Measurements from ENCODE around the gene IPO5. TPM values are rescaled to one million over a fixed set of nuclear protein-coding genes. Genes with fewer than 3 reads are reported as not detected.
"Not testable (repeated sequence)": the region's sequence is repeated elsewhere in the genome, so short reads cannot be mapped to it uniquely, and the experiment has no call there.

IPO5 gene
- total and polyA plus RNA-seq, 7 experiments from 2014 or later, result 32.2 to 115 (median 75.9) TPM

DNA sequence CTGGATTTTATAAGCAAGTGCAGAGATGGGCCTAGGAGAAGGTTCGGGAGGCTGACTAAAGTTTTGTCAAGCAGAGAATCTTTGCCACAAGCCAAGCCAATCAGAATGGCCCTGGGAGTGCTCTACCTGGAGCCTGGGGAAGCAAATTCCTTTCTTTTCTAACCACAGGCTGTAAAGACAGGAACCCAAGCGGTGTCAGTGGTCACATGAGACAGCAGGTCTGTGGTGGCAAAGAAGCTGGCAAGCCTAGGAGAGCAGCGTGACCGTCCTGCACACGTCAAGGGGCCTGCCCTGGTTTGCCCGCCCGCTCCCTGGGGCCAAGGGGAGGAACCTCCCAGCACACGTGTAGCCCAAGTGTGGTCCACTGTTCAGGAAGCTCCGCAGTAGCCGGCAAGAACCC is 90.8 kb downstream of the IPO5 start:
- H3K36me3 Mint-ChIP-seq, result no peaks in the 10 kb centered on the region
- no peak overlapping the region for H3K4me3 Mint-ChIP-seq
- Histone ChIP-seq H3K27me3 (ENCODE audit: control insufficient read depth in 2 of 2, insufficient read depth in 2 of 2, low read length in 2 of 2) (no peaks in the 10 kb centered on the region), H3K9me3 (ENCODE audit: control insufficient read depth in 2 of 3, low read length in 3 of 3) (no peaks in the 10 kb centered on the region), H3K4me3 (ENCODE audit: low read length) (no peak overlapping the region), H3K36me3 (ENCODE audit: control insufficient read depth in 2 of 3, insufficient read depth in 3 of 3, low read length in 3 of 3) (no peaks in the 10 kb centered on the region), H3K27ac (ENCODE audit: low read depth, low read length) (no peak overlapping the region), H3K4me1 (ENCODE audit: control insufficient read depth in 2 of 2, insufficient read depth in 2 of 2, low read length in 2 of 2) (no peaks in the 10 kb centered on the region)
- no peaks in the 10 kb centered on the region for H3K4me1 Mint-ChIP-seq
- CTCF ChIA-PET, result no interaction called here
- DNase-seq (no peak), ATAC-seq (no peak)
- intact Hi-C loops (cut with micrococcal nuclease), result no loop called here
- peaks cover 0 to 2% (median 0%) of the 10 kb centered on the region in 11 donors for H3K9me3 Mint-ChIP-seq
- H3K27me3 Mint-ChIP-seq, result peaks cover 0 to 15% (median 7%) of the 10 kb centered on the region in 5 donors
- H3K27ac Mint-ChIP-seq, result no peak overlapping the region
- POLR2A ChIA-PET, result no interaction called here

GRCh38 chr13:98047785-98048184 is 94.3 kb downstream of the IPO5 start:
- H3K27me3 Mint-ChIP-seq, result peaks cover 0 to 10% (median 5%) of the 10 kb centered on the region in 5 donors
- H3K4me3 ChIP-seq (ENCODE audit: low read length); H3K27me3 ChIP-seq (ENCODE audit: control insufficient read depth in 2 of 2, insufficient read depth in 2 of 2, low read length in 2 of 2); DNase-seq; POLR2A ChIA-PET; intact Hi-C loops (cut with micrococcal nuclease); H3K9me3 ChIP-seq (ENCODE audit: control insufficient read depth in 2 of 3, low read length in 3 of 3); H3K4me1 ChIP-seq (ENCODE audit: control insufficient read depth in 2 of 2, insufficient read depth in 2 of 2, low read length in 2 of 2); H3K27ac ChIP-seq (ENCODE audit: low read depth, low read length); H3K4me1 Mint-ChIP-seq; H3K9me3 Mint-ChIP-seq; CTCF ChIA-PET; H3K36me3 ChIP-seq (ENCODE audit: control insufficient read depth in 2 of 3, insufficient read depth in 3 of 3, low read length in 3 of 3); H3K27ac Mint-ChIP-seq; H3K36me3 Mint-ChIP-seq; ATAC-seq; H3K4me3 Mint-ChIP-seq: not testable (repeated sequence)

GRCh38 chr13:98048265-98048664 is 94.8 kb downstream of the IPO5 start:
- ATAC-seq, result no peak
- Mint-ChIP-seq H3K27ac (no peak overlapping the region), H3K9me3 (peaks cover 0 to 5% (median 3%) of the 10 kb centered on the region in 11 donors), H3K27me3 (peaks cover 0 to 10% (median 5%) of the 10 kb centered on the region in 5 donors), H3K36me3 (peaks cover 0 to 3% (median 0%) of the 10 kb centered on the region in 5 donors), H3K4me1 (no peaks in the 10 kb centered on the region), H3K4me3 (no peak overlapping the region)
- no peaks in the 10 kb centered on the region for H3K27me3 ChIP-seq (ENCODE audit: control insufficient read depth in 2 of 2, insufficient read depth in 2 of 2, low read length in 2 of 2)
- H3K27ac ChIP-seq (ENCODE audit: low read depth, low read length), result no peak overlapping the region
- H3K4me1 ChIP-seq (ENCODE audit: control insufficient read depth in 2 of 2, insufficient read depth in 2 of 2, low read length in 2 of 2), result no peaks in the 10 kb centered on the region
- H3K4me3 ChIP-seq (ENCODE audit: low read length), result no peak overlapping the region
- CTCF ChIA-PET, result no interaction called here
- no peaks in the 10 kb centered on the region for H3K36me3 ChIP-seq (ENCODE audit: control insufficient read depth in 2 of 3, insufficient read depth in 3 of 3, low read length in 3 of 3)
- no peak for DNase-seq
- no peaks in the 10 kb centered on the region for H3K9me3 ChIP-seq (ENCODE audit: control insufficient read depth in 2 of 3, low read length in 3 of 3)
- intact Hi-C loops (cut with micrococcal nuclease), result no loop called here
- POLR2A ChIA-PET, result no interaction called here

- Mint-ChIP-seq H3K36me3 (peaks cover 0 to 3% (median 0%) of the 10 kb centered on the region in 5 donors), H3K4me1 (no peaks in the 10 kb centered on the region), H3K4me3 (no peak overlapping the region), H3K27ac (no peak overlapping the region), H3K9me3 (peaks cover 0 to 10% (median 4%) of the 10 kb centered on the region in 11 donors), H3K27me3 (peaks cover 2 to 15% (median 7%) of the 10 kb centered on the region in 5 donors)
- POLR2A ChIA-PET, result interaction anchor here (1.0 kb wide), 1 partner anchor 12 kb away, joined by 3 read pairs; no protein-coding TSS in a partner anchor
- H3K27ac ChIP-seq (ENCODE audit: low read depth, low read length), result no peak overlapping the region
- H3K27me3 ChIP-seq (ENCODE audit: control insufficient read depth in 2 of 2, insufficient read depth in 2 of 2, low read length in 2 of 2), result no peaks in the 10 kb centered on the region
- no peak for DNase-seq
- no peak for ATAC-seq
- no peak overlapping the region for H3K4me3 ChIP-seq (ENCODE audit: low read length)
- H3K36me3 ChIP-seq (ENCODE audit: control insufficient read depth in 2 of 3, insufficient read depth in 3 of 3, low read length in 3 of 3), result no peaks in the 10 kb centered on the region
- intact Hi-C loops (cut with micrococcal nuclease), result no loop called here
- H3K4me1 ChIP-seq (ENCODE audit: control insufficient read depth in 2 of 2, insufficient read depth in 2 of 2, low read length in 2 of 2), result no peaks in the 10 kb centered on the region
- CTCF ChIA-PET, result no interaction called here
- no peaks in the 10 kb centered on the region for H3K9me3 ChIP-seq (ENCODE audit: control insufficient read depth in 2 of 3, low read length in 3 of 3)
These were observed 96.6 kb downstream of the IPO5 start for GRCh38 chr13:98050041-98050466.

DNA sequence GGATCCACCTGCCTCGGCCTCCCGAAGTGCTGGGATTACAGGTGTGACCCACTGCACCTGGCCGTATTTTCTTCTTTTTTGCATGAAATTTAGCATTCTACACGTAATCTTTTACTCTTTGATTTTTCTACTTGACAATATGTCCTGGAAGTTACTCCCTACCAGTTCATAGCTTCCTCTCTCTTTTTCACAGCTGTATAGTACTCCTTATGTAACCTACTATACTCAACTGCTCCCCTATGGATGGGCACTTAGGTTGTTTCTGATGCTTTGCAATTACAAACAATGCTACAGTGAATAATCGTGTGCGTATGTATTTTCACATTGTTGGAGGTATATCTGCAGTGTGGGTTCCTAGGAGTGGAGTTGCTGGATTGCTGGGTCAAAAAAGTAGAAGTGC is 98.9 kb downstream of the IPO5 start:
- H3K9me3 ChIP-seq (ENCODE audit: control insufficient read depth in 2 of 3, low read length in 3 of 3), result no peaks in the 10 kb centered on the region
- Mint-ChIP-seq H3K27me3 (peaks cover 2 to 30% (median 20%) of the 10 kb centered on the region in 5 donors), H3K9me3 (peaks cover 0 to 10% (median 4%) of the 10 kb centered on the region in 11 donors), H3K4me1 (no peaks in the 10 kb centered on the region), H3K4me3 (no peak overlapping the region), H3K36me3 (peaks cover 0 to 3% (median 0%) of the 10 kb centered on the region in 5 donors), H3K27ac (no peak overlapping the region)
- H3K36me3 ChIP-seq (ENCODE audit: control insufficient read depth in 2 of 3, insufficient read depth in 3 of 3, low read length in 3 of 3), result no peaks in the 10 kb centered on the region
- ChIA-PET POLR2A (no interaction called here), CTCF (interaction anchor here (0.6 kb wide), 1 partner anchor 781 kb away, joined by 4 read pairs; no protein-coding TSS in a partner anchor)
- no peak for DNase-seq
- intact Hi-C loops (cut with micrococcal nuclease), result no loop called here
- no peaks in the 10 kb centered on the region for H3K27me3 ChIP-seq (ENCODE audit: control insufficient read depth in 2 of 2, insufficient read depth in 2 of 2, low read length in 2 of 2)
- no peaks in the 10 kb centered on the region for H3K4me1 ChIP-seq (ENCODE audit: control insufficient read depth in 2 of 2, insufficient read depth in 2 of 2, low read length in 2 of 2)
- no peak overlapping the region for H3K27ac ChIP-seq (ENCODE audit: low read depth, low read length)
- H3K4me3 ChIP-seq (ENCODE audit: low read length), result no peak overlapping the region
- no peak for ATAC-seq

GRCh38 chr13:98054301-98054700 is 100.8 kb downstream of the IPO5 start:
- peaks cover 2 to 34% (median 15%) of the 10 kb centered on the region in 5 donors for H3K27me3 Mint-ChIP-seq
- no peaks in the 10 kb centered on the region for H3K36me3 ChIP-seq (ENCODE audit: control insufficient read depth in 2 of 3, insufficient read depth in 3 of 3, low read length in 3 of 3)
- POLR2A ChIA-PET, result no interaction called here

DNA sequence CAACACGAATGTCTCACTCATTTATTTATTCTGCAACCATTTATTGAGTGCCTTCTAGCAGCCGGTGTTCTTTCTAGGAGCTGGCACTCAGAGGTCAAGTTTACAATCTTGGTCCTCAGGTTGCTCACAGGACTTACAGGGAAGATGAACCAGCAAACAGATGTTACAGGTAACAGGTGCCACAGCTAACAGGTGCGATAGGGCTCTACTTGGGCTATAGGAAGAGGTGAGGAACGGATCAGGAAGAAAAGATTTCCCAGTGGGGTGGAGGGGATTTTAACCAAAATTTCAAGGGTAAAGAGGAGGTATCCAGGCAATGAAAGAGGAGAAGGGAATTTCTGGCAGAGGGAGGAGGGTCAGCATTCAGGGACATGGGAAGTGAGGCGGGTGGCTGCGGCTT is 102.1 kb downstream of the IPO5 start:
- CTCF ChIA-PET, result no interaction called here

More at GRCh38 chr13:98054301-98054700, 100.8 kb downstream of the IPO5 start:
- no peaks in the 10 kb centered on the region for H3K27me3 ChIP-seq (ENCODE audit: control insufficient read depth in 2 of 2, insufficient read depth in 2 of 2, low read length in 2 of 2)
- no peak overlapping the region for H3K27ac ChIP-seq (ENCODE audit: low read depth, low read length)
- intact Hi-C loops (cut with micrococcal nuclease), result no loop called here
- H3K4me1 Mint-ChIP-seq, result no peaks in the 10 kb centered on the region
- ATAC-seq (no peak), DNase-seq (no peak)
- peaks cover 0 to 10% (median 4%) of the 10 kb centered on the region in 11 donors for H3K9me3 Mint-ChIP-seq
- no peak overlapping the region for H3K4me3 Mint-ChIP-seq
- CTCF ChIA-PET, result no interaction called here
- H3K9me3 ChIP-seq (ENCODE audit: control insufficient read depth in 2 of 3, low read length in 3 of 3), result no peaks in the 10 kb centered on the region
- no peaks in the 10 kb centered on the region for H3K4me1 ChIP-seq (ENCODE audit: control insufficient read depth in 2 of 2, insufficient read depth in 2 of 2, low read length in 2 of 2)
- H3K4me3 ChIP-seq (ENCODE audit: low read length), result no peak overlapping the region
- H3K27ac Mint-ChIP-seq, result no peak overlapping the region
- H3K36me3 Mint-ChIP-seq, result peaks cover 0 to 3% (median 0%) of the 10 kb centered on the region in 5 donors

More for the DNA sequence above, 102.1 kb downstream of the IPO5 start:
- Mint-ChIP-seq H3K9me3 (peaks cover 0 to 10% (median 4%) of the 10 kb centered on the region in 11 donors), H3K4me3 (no peak overlapping the region), H3K36me3 (peaks cover 0 to 3% (median 0%) of the 10 kb centered on the region in 5 donors), H3K27me3 (peaks cover 2 to 34% (median 15%) of the 10 kb centered on the region in 5 donors), H3K4me1 (no peaks in the 10 kb centered on the region), H3K27ac (no peak overlapping the region)
- Histone ChIP-seq H3K4me3 (ENCODE audit: low read length) (no peak overlapping the region), H3K27me3 (ENCODE audit: control insufficient read depth in 2 of 2, insufficient read depth in 2 of 2, low read length in 2 of 2) (no peaks in the 10 kb centered on the region), H3K9me3 (ENCODE audit: control insufficient read depth in 2 of 3, low read length in 3 of 3) (no peaks in the 10 kb centered on the region), H3K36me3 (ENCODE audit: control insufficient read depth in 2 of 3, insufficient read depth in 3 of 3, low read length in 3 of 3) (no peaks in the 10 kb centered on the region), H3K27ac (ENCODE audit: low read depth, low read length) (no peak overlapping the region), H3K4me1 (ENCODE audit: control insufficient read depth in 2 of 2, insufficient read depth in 2 of 2, low read length in 2 of 2) (no peaks in the 10 kb centered on the region)
- POLR2A ChIA-PET, result no interaction called here
- ATAC-seq (no peak), DNase-seq (no peak)
- intact Hi-C loops (cut with micrococcal nuclease), result no loop called here
